GM21786 (cell line): Measurements from ENCODE around the gene CDC42BPG.

ENCODE experiments used
- ATAC-seq: cut with Tn5 transposase; IDR thresholded peaks from one replicate; pipeline ENCODE4 v1.9.1; 2021; ENCODE audit not compliant: unreplicated experiment

CDC42BPG gene

DNA sequence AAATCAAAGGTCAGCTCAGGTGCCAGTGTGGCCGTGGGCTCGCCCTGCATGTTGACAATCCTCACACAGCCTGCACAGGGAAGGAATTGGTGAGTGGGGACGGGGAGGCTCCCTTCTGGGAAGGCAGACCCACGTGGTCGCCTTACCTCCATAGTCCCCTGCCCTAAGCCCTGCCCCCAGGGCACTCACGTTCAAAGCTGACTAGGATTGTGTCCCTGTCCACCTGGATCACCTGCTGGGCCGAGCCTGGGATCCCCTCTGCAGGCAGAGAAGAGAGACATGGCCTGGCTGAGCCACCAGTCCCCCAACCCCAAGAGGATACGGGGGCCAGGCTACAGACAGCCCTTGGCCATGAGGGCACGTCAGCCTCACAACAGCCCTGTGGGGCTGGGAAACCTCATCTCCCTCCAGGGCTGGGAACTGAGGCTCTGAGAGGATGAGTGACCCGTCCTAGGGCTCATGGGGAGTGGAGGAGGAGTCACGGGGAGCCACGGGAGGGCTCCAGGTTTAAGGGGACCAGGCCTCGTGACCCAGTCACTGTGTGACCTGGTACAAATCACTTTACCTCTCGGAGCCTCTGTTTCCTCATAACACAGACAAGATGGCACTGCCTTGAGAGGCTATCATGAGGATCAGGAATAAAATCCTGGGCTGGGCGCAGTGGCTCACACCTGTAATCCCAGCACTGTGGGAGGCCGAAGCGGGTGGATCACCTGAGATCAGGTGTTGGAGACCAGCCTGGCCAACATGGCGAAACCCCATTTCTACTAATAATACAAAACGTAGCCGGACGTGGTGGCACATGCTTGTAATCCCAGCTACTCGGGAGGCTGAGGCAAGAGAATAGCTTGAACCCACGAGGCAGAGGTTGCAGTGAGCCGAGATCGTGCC, 54.0 kb downstream of the CDC42BPG start:
- no peak for ATAC-seq

DNA sequence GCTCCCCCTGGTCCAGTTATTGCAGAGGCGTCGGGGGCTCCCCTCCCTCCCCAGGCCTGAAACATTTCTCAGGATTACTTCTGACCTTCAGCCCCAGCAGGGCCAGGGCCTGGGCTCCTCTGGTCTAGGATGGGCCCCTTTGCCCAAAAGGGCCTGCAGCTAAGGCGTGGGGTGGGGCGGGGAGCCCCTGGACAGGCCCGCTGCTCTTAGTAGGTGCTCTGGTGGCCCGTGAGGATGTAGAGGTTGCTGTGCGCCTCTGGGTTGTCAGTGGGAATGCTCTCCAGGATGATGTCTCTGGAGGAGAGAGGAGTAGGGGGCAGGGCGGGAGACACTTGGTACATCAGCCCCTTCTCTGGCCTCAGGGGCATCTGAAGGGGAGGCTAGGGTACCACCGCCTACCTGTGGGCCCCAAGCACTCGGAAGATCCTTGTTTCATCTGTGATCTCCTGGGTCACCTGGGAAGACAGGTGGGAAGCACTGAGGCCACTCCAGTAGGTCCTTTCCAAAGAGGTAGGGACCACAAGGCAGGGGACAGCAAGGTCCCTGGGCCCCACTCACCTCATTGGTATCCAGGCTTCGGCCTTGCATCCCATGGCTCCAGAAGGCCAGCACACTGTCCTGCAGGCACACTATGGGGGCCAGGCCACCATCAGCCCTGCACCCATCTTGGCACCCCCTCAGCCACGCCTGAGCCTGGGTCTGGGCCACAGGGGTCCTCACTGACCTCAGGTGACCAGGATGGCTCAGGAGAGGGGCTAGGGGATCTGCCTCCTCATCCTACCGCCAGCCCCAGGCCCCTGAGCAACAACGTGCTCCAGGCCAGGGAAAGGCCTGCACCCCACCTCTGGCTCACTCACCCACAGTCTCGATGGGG, 54.9 kb downstream of the CDC42BPG start:
- no peak for ATAC-seq

DNA sequence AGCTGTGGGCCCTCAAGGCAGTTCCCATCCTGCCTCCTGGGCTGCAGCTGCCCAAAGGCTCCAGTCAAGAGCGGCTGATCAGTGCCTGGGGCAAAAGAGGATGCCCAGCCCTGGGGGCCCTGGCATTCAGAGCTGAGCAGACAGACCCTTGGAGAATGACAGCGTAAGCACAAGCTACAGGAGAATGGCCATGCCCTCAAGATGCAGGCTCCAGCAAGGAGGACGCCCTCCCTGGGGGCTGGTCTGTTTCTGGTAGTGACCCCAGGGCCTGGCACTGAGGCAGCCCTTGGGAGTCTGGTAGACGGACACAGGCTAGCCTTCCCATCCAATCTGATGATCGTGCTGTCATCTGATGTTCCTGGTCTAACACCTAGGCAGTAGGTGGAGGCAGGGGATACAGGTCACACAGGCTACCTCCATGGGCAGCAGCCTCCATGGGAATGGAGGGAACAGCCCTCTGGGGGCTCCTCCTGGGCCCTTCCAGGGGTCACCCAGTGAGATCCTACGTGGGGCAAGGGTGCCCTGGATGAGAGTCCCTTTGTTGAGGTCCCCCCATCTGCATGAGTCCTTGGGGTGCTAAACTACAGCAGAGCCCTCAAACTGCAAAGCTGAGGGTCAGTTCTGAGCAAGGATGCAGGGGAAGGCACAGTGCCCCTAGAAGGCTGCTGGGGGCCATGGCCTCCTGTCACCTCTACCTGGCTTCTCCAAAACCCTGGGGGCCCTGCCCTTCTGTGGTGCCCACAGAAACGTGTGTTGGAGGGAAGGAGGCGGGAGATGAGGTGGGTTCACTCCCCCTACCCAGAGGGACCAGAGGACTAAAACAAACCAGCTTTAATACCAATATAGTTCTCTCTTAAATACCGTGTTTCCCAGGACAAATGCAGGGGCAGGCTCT, 55.9 kb downstream of the CDC42BPG start:
- ATAC-seq: no peak

DNA sequence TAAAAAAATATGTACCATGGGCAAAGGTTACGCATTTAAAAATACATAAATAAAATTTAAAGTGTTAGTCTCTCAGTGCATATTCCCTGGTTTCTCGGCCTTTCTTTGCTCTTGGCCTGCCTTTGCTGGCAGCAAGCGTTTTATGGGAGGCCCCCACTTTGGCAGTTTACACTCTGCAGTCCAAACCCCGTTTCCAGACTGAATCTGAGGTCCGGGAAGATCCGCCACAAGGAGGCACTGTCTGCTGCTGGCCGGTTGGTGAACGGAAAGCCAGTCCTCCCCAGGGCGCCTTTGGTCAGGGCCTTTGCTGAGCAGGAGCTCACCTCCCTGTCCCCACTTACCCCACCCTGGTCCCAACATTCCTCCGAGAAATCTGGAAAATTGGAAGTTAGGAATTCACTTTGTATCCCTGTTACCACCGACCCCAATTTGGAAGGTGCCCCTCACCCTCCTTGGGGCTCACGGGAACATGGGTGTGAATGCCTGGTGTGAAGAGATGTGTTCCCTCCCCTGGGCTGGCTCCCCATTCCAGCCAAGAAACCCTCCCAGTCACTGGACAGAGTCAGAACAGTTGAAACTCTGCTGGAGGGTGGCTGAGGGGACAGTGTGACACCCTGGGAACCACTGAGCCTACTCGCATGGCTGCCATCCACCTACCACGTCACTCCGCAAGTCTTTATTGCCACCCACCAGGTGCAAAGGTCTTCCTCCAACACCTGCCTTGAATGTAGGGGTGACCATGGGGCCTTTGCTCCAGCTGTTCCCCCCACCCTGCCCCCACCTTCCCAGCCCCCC, 56.7 kb downstream of the CDC42BPG start:
- no peak for ATAC-seq

DNA sequence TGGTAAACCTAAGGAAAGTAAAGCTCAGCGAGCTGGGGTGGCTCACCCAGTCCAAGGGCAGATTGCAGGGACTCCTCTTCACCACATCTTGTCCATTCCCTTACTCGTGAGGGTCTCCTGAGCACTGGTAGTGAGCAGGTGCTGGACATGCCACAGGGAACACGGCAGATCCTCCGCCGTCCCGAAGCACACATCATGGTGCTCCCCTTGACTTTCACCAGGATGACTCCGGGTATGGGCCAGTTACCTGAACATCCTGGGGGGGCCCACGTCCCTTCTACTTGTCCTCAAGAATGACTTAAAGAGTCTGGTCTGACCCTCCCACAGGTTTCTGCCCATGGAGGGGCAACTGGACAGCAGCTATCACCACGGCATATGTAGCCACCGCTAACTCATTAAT, 58.1 kb downstream of the CDC42BPG start:
- ATAC-seq: no peak

DNA sequence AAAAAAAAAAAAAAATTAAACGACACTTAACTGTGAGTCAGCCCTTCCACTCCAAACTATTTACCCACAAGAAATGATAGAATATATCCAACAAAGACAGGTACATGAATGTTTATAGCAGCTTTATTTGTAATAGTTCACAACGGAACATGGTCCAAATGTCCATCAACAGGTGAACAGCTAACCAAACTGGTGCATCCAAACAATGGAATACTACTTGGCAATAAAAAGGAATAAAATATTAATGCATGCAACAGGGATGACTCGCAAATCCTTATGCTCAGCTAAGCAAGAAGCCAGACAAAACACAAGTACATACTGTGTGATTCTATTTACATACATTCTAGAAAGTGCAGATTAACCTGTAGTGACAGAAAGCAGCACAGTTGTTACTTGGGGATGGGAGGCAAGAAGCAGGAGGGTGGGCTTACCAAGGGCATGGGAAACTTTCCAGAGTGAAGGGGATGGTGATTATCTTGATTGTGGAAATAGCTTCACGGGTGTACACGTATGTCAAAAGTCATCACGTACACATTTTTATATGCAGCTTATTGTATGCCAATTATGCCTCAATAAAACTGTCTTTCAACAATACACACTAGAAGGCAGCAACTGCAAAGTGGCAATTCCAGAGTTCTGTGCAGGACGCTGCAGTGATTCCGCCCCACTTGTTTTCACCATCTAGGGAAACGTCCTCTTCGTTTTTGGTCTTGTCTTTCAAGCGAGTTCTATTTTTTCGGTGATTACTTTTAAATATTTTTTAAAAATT, 59.5 kb downstream of the CDC42BPG start:
- ATAC-seq: no peak

DNA sequence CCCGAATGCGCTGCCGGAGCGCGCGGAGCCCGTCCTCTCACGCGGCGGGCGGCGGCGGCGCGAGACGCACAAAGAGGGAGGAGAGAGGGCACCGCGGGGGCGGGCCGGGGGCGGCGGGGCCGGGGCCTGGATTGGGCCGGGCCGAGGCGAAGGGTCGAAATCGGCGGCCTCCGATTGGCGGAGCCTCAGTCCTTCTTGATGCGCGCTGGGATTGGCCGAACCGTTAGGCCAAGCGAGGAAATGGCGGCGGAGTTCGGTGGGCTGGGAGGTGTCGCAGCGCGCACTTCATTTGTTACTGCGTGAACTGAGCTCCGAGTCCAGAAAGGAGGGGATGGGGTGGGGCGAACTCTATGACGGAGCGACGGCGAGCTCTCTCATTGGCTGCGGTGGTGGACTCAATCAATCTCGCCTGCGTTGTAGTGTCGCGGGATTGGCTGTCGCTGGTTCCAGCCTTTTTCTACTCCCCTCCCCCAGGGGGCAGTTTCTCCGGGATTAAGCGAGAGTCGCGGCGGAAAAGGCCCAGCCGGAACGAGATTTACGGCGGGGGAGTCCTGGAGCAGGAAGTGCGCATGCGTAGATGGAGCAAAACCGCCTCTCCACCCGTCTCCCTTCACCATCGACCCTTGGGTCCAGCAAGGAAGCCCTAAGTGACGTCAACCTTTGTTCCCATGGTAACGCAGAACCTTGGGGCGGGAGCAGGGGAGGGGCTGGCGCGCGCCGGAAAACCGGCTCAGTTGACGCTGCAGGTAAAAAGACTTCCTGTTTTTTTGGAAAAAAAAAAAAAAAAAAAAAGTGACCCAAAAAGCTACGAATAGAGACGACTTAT, 65.8 kb downstream of the CDC42BPG start, which contains the start of gene SF1:
TSS of gene SF1 (minus strand) at position 70 of the 826 bp plus-strand sequence. CDS start 150 bp downstream, outside the sequence.
- peak; percentile 85 for ATAC-seq

DNA sequence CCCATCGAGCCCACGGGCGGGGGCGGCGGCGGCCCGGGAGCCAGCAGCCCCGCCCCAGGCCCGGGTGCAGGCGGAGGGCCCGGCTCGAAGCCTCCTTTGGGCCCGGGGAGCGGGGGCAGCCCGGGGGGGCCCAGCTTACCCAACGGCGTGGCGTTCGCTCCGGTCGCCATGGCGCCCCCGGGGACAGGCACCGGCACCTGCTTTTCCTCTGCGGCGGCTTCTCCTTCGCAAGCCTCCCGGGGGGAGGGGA, 66.3 kb downstream of the CDC42BPG start:
- peak; percentile 2 for ATAC-seq

DNA sequence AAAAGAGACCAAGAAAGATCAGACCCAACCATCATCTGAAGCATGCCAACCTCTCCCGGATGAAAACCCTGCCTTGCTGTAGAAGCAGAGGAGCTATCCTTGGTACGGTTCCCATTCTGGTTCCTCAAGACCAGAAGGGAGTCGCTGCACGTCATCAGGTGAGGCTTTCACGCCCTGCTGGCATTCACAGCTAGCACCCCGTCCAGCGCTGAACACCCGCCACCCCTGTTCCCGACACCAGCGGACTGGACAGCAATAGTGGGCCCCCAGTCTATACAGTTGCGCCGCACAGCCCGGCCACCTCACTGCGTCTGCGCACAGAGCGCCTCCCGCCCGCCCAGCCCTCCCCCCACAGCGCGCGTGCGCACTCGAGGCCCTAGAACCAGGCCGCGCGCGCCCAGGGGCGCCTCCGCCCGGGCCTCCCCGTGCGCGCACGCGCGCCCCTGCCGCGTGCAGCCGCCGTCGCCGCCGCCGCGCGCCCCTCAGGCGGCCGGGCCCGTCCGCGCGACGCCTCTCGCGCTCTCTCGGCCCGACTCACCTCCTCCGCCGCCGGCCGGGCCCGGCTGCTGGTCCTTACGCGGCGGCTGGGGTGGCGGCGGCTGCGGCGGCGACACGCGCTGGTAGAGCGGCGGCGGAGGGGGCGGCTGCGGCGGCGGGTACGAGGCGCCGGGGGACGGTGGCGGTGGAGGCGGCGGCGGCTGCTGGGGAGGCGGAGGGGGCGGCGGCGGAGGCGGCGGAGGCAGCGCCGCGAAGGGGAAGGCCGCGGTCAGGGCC, 66.8 kb downstream of the CDC42BPG start:
- no peak for ATAC-seq

DNA sequence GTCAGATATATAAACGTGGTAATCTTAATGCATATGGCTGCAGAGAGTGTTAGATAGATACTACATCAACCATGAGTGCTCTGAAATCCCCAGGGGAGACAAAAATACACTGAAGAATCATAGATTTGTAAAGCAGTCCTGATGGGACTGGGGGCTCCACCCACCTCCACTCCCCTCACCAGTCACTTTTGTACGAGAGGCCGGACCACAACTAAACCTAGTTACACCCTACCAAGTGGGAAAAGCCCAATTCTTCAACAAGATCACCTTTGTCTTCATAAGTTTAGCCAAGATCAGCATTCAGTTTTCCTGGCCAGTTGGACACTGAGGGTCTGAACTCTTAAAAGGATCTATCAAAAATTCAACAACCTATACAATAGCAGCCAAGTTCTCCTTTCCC, 67.6 kb downstream of the CDC42BPG start:
- no peak for ATAC-seq

DNA sequence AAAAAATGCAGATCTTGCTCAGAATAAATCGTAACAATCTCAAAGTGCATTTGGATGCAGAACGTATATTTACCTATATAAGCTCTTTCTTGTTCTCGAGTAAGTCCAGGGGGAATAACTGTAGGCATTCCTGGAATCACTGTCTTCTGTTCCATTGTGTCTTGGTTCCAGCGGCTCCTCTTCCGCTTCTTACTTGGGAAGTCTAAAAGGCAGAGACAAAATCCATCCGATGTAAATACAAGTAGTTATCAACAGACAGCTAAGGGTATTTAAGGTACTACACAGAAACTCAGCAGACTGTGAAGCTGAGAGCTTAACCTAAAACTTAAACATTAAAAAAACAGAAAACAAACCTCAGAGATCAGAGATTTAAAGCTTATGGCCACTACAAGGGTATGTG, 68.0 kb downstream of the CDC42BPG start:
- no peak for ATAC-seq

DNA sequence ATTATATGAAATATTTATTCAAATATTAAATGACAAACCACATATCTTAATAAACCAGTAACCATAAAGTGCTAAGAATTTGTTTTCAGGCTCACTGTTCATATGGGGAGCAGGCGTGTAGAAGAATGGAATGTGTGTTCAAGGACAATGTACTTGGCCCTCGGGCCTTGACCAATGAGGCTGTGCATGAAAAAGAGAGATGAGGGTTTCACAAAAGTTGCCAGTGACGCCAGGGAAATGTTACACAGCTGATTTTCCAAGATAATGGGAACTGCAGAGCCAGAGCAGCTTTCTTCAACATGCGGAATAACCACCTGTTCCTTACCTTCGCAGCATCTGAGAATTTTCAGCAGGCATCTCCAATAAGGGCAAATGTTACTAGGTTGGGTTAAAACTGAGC, 70.3 kb downstream of the CDC42BPG start:
- ATAC-seq: no peak
